ENCODE data around the gene FAM221B. TPM values are rescaled to one million over a fixed set of nuclear protein-coding genes. Genes with fewer than 3 reads are reported as not detected.

The FAM221B gene
- total and polyA plus RNA-seq, 9 of the 15 experiments (the other 6 are each of a cell fraction or from before 2014, with no cell fraction given) = 0.01 TPM; not detected in 8

DNA sequence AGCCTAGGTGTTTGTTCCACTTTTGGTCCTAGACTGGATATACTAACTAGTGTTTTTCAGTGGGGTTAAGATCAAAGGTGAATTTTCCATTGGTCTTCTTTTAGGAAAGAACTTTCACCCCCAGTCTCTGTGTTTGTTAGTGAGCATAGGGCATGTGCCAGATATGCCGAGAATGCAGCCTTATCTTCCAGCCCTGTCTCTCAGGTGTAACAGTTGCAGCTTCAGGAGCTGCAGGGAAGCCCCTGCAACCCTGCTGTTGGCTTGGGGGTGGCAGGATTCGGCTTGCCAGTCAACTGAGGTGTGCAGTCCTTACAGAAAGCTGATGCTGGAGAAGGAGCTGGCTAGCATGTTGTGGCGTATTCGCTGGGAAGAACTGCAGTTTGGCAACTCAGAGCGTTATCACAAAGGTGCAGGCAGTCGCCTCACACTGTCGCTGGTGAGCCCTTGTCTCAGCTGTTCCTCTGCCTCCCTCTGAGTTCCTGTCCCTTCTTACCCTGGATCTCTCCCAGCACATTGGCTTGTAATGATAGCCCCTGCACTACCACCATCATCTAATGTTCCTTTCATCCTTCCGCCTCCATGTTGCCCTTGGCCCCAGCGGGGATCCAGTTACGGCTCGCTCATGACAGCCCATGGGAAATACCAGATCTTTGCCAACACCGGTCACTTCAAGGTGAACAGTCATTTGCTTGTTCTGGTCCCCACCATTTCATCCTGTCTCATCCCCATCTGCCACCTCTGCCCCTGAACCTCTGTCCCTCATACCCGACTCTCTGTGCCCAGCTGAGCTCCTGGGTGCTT lies 27.0 kb downstream of the FAM221B start (continued):
- TF ChIP-seq POLR2H (tag; IDR thresholded peaks at IDR 0.05; ENCODE audit: low read depth) (no peak), POLR3G (IDR thresholded peaks at IDR 0.05; ENCODE audit: extremely low read depth, insufficient read length, insufficient replicate concordance) (no peak)

DNA sequence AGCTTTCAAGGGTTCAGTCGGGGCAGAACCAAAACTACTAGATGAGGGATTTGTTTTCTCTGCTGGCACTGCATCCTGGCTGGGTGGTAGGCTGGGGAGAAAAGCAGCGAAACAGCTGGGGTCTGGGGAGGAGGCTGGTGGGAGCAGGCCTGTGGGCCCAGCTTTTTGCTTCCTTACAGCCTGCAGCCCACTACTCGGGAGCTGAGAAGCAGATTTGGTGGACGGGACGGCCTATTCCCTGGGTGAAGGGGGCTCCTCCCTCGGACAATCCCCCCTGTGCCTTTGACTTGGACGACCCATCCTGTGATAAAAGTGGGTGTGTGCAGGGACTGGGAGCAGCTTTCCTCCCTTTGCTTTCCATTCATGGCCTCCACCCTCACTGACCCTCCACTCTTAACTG lies 28.0 kb downstream of the FAM221B start:
- no peak for ATAC-seq
- peaks cover 24% of the 10 kb centered on the region; the same call in 2 of the 3 replicates for H3K36me3 ChIP-seq (ENCODE audit: control insufficient read depth, insufficient read depth, low read length)
- BruUV-seq (replicated peaks) = no TSS peak
- no peak overlapping the region for H2AFZ ChIP-seq (ENCODE audit: low read depth, low read length)
- FAIRE-seq = no peak
- peak overlapping the region; percentile 35 to 48; a peak in 1 of 4 replicates for H3K9ac ChIP-seq (ENCODE audit: insufficient read depth in 1 of 2, low read depth in 2 of 2, low read length in 2 of 2)
- no peak for DNase-seq (ENCODE audit: extremely low read depth in 1 of 4, low spot score in 3 of 4)
- peak overlapping the region; percentile 64; the same call in 1 of the 2 replicates for H3K4me2 ChIP-seq (ENCODE audit: insufficient read depth, low read length)
- peaks cover 17 to 35% of the 10 kb centered on the region in 2 experiments; a peak in 4 of 5 replicates for H3K4me1 ChIP-seq (replicated peaks in 1 of 2; ENCODE audit: control insufficient read depth in 2 of 2, insufficient read depth in 2 of 2, low read length in 2 of 2)
- H3K4me3 ChIP-seq = no peak overlapping the region
- POLR2A ChIA-PET = interaction anchor here (0.6 to 1.9 kb wide), 5 partner anchors 12 to 89 kb away, joined by 3 to 6 read pairs (median 3); partner anchors contain the start of gene HINT2
- intact Hi-C loops (cut with micrococcal nuclease) = no loop called here
- H3K79me2 ChIP-seq (ENCODE audit: control insufficient read depth, insufficient read depth, low read length) = no peaks in the 10 kb centered on the region; the same call in 2 of the 3 replicates
- H3K27me3 ChIP-seq (ENCODE audit: control insufficient read depth in 2 of 2, insufficient read depth in 2 of 2, low read length in 2 of 2) = no peaks in the 10 kb centered on the region
- H3K27ac ChIP-seq (ENCODE audit: extremely low read depth, low read depth, low read length) = peak overlapping the region; percentile 61; the same call in 1 of the 3 replicates
- in situ Hi-C loops (cut with MboI) = no loop called here
- no peaks in the 10 kb centered on the region for H4K20me1 ChIP-seq (replicated peaks; ENCODE audit: control insufficient read depth, insufficient read depth, low read length)
- peak; percentile 48 for TF ChIP-seq PRDM10 (IDR thresholded peaks at IDR 0.05; ENCODE audit: partially characterized antibody)
- TF ChIP-seq TCF3 (CRISPR knock-in tag; IDR thresholded peaks at IDR 0.05) = no peak
- H3K9me1 ChIP-seq (ENCODE audit: control insufficient read depth, insufficient read depth, low read length) = no peaks in the 10 kb centered on the region
- 68% methylated on average over 6 of the region's 7 CpGs for WGBS (ENCODE audit: insufficient coverage, low coverage, missing lambda C conversion rate)
- CTCF ChIA-PET (ENCODE audit: low intra/inter-chr PET ratio) = no interaction called here
- no peaks in the 10 kb centered on the region for H3K9me3 ChIP-seq (replicated peaks; ENCODE audit: control insufficient read depth, insufficient read depth, low read depth, low read length)

All from K562 (cell line).